Endothelial cell of umbilical vein (primary cell): Measurements from ENCODE around the gene TEX29. TPM values are rescaled to one million over a fixed set of nuclear protein-coding genes. Genes with fewer than 3 reads are reported as not detected.

ENCODE experiments used
- BruUV-seq: library from RNA; stranded (reverse); fragments of 400-500 nt; replicated peaks from 2 replicates; lab custom pipeline; 2021; lab: Mats Ljungman, UMichigan
- CTCF ChIA-PET: fragments of 300-600, 350-600 bp; sonication (Branson Sonifier 250); formaldehyde crosslinking; loops from one replicate; lab custom pipeline; 2021; ENCODE audit warnings: antibody characterized with exemption, inconsistent platforms; lab: Charles Lee
- POLR2A ChIA-PET: fragments of 300-600, 350-600 bp; sonication (Branson Sonifier 250); formaldehyde crosslinking; loops from one replicate; lab custom pipeline; 2021; ENCODE audit warnings: antibody characterized with exemption, inconsistent platforms; lab: Charles Lee
- DNase-seq: peaks from one replicate; pipeline ENCODE4 v3.0.0-alpha.2; 2011; ENCODE audit warnings: low read depth, low spot score
- FAIRE-seq: peaks from 2 replicates; lab custom pipeline; 2011; peaks lifted over from hg19 to GRCh38; lab: Jason Lieb, UNC
- H2AFZ ChIP-seq: 2 replicates; pipeline ENCODE4 v1.6.0; 2012; ENCODE audit warnings: low read depth, low read length, control low read depth, inconsistent platforms
- H3K27ac ChIP-seq: 2 replicates; pipeline ENCODE4 v1.5.1; 2011; ENCODE audit warnings: low read depth, mild to moderate bottlenecking, control low read depth, low read length, moderate library complexity; ENCODE audit not compliant: insufficient read depth
- H3K27me3 ChIP-seq, 2 experiments: 2 replicates each; pipeline versions ENCODE4 v1.6.0 to v1.6.1; 2011; ENCODE audit warnings: low read length in 2 of 2, mixed read lengths in 1 of 2; ENCODE audit not compliant: control insufficient read depth in 2 of 2, insufficient read depth in 2 of 2
- H3K36me3 ChIP-seq, 2 experiments: 2 replicates in 1 of 2; 3 replicates in 1 of 2; pipeline ENCODE4 v1.5.1; 2011; ENCODE audit warnings: low read length in 2 of 2, mild to moderate bottlenecking in 1 of 2, moderate library complexity in 1 of 2; ENCODE audit not compliant: control insufficient read depth in 2 of 2, insufficient read depth in 2 of 2; ENCODE audit errors: extremely low read depth in 1 of 2
- H3K4me1 ChIP-seq: 3 replicates; pipeline ENCODE4 v1.5.1; 2011; ENCODE audit warnings: mild to moderate bottlenecking, low read length; ENCODE audit not compliant: control insufficient read depth, insufficient read depth; ENCODE audit errors: extremely low read depth
- H3K4me2 ChIP-seq: 2 replicates; pipeline ENCODE4 v1.6.1; 2011; ENCODE audit warnings: low read length, control low read depth, mixed read lengths; ENCODE audit not compliant: insufficient read depth
- H3K4me3 ChIP-seq, 3 experiments: fragments of 200-600 bp in 1 of 3; sonication (generic), shearing (Covaris generic) in 1 of 3; replicated peaks in 1 of 3; 2 replicates each; pipeline ENCODE4 v1.5.1; 2011 to 2016; ENCODE audit warnings: control low read depth in 3 of 3, low read length in 3 of 3, mild to moderate bottlenecking in 2 of 3, inconsistent platforms in 1 of 3, low read depth in 1 of 3, moderate library complexity in 1 of 3; ENCODE audit not compliant: insufficient read depth in 1 of 3
- H3K79me2 ChIP-seq: 2 replicates; pipeline ENCODE4 v1.6.0; 2012; ENCODE audit warnings: low read length, inconsistent platforms; ENCODE audit not compliant: control insufficient read depth, insufficient read depth
- H3K9ac ChIP-seq: replicated peaks from 2 replicates; pipeline ENCODE3; 2011; ENCODE audit warnings: low read length, control low read depth; ENCODE audit not compliant: insufficient read depth; ENCODE audit errors: extremely low read depth
- H3K9me1 ChIP-seq: replicated peaks from 3 replicates; pipeline ENCODE4 v1.6.0; 2011; ENCODE audit warnings: mild to moderate bottlenecking, low read length; ENCODE audit not compliant: control insufficient read depth, insufficient read depth; ENCODE audit errors: extremely low read depth
- H3K9me3 ChIP-seq: replicated peaks from 2 replicates; pipeline ENCODE4 v1.5.1; 2012; ENCODE audit warnings: low read length, inconsistent platforms; ENCODE audit not compliant: control insufficient read depth, insufficient read depth
- H4K20me1 ChIP-seq: replicated peaks from 2 replicates; pipeline ENCODE3; 2011; ENCODE audit warnings: mild to moderate bottlenecking, low read length; ENCODE audit not compliant: control insufficient read depth, insufficient read depth; ENCODE audit errors: extremely low read depth
- EZH2 ChIP-seq: IDR thresholded peaks from 2 replicates; pipeline ENCODE4 v1.6.1; 2012; ENCODE audit warnings: borderline replicate concordance, low read depth, mild to moderate bottlenecking, moderate library complexity, low read length, inconsistent platforms; ENCODE audit not compliant: severe bottlenecking
- FOS ChIP-seq: IDR thresholded peaks from 2 replicates; pipeline ENCODE4 v1.6.1; 2011; ENCODE audit warnings: mild to moderate bottlenecking, low read length, moderate library complexity, borderline replicate concordance; ENCODE audit not compliant: insufficient read depth
- GATA2 ChIP-seq: IDR thresholded peaks from 2 replicates; pipeline ENCODE4 v1.7.0; 2011; ENCODE audit warnings: low read depth, mild to moderate bottlenecking, moderate library complexity, mixed read lengths, low read length; ENCODE audit not compliant: insufficient read length, insufficient read depth
- JUN ChIP-seq: IDR thresholded peaks from 2 replicates; pipeline ENCODE4 v1.6.1; 2011; ENCODE audit warnings: borderline replicate concordance, low read depth; ENCODE audit not compliant: insufficient read length, insufficient read depth
- MYC ChIP-seq: IDR thresholded peaks from one replicate; pipeline ENCODE4 v1.6.1; 2011; ENCODE audit warnings: mild to moderate bottlenecking, low read depth, low read length
- POLR2A ChIP-seq: IDR thresholded peaks from 2 replicates; pipeline ENCODE4 v1.6.1; 2012; ENCODE audit warnings: low read depth, mild to moderate bottlenecking, control low read depth, low read length
- POLR2AphosphoS5 ChIP-seq: IDR thresholded peaks from 2 replicates; pipeline ENCODE4 v1.6.1; 2012; ENCODE audit warnings: low read depth, mild to moderate bottlenecking, control low read depth, low read length, moderate library complexity; ENCODE audit not compliant: insufficient read depth
- dilution Hi-C: fragments of 300-500 bp; cut with MboI; formaldehyde crosslinking; loops from one replicate; pipeline ENCODE4 v1.15.0; 2019; ENCODE audit warnings: low sequenced_read_pairs; ENCODE audit not compliant: extremely low pct_ligation_motif_present
- intact Hi-C: fragments of 100-400 bp; cut with micrococcal nuclease; formaldehyde crosslinking; loops from one replicate; pipeline ENCODE4 v1.10.0; 2022
- polyA plus RNA-seq, 4 experiments: library from polyadenylated mRNA; depleted of rRNA in 3 of 4; stranded (reverse) in 3 of 4; unstranded in 1 of 4; fragments of >200 nt; gene quantifications; 2 replicates each; pipeline versions ENCODE4 v1.2.1 to v1.2.3, GENCODE V29; 2011 to 2012; ENCODE audit warnings: missing spikeins in 1 of 4
- total RNA-seq: library from RNA; stranded (reverse); gene quantifications from 2 replicates; pipeline ENCODE4 v1.2.3, GENCODE V29; 2021
- TF ChIP-seq, protein P1 (sequence below), 2 donors: IDR thresholded peaks; 1 replicate in 1 of 2; 2 replicates in 1 of 2; pipeline ENCODE4 v1.5.1; 2011; ENCODE audit warnings: low read length in 2 of 2, mild to moderate bottlenecking in 2 of 2, moderate library complexity in 2 of 2, control low read depth in 1 of 2, inconsistent platforms in 1 of 2, low read depth in 1 of 2; ENCODE audit not compliant: insufficient read depth in 1 of 2; ENCODE audit errors: extremely low read depth in 1 of 2
- TF ChIP-seq, protein P2 (sequence below): IDR thresholded peaks from 2 replicates; pipeline ENCODE4 v1.6.1; 2011; ENCODE audit not compliant: insufficient read depth, insufficient read length

Gene TEX29
- total and polyA plus RNA-seq, 2 donors (not counting 3 experiments of a cell fraction or from before 2014, with no cell fraction given), result 0.44 TPM; not detected in 1

DNA sequence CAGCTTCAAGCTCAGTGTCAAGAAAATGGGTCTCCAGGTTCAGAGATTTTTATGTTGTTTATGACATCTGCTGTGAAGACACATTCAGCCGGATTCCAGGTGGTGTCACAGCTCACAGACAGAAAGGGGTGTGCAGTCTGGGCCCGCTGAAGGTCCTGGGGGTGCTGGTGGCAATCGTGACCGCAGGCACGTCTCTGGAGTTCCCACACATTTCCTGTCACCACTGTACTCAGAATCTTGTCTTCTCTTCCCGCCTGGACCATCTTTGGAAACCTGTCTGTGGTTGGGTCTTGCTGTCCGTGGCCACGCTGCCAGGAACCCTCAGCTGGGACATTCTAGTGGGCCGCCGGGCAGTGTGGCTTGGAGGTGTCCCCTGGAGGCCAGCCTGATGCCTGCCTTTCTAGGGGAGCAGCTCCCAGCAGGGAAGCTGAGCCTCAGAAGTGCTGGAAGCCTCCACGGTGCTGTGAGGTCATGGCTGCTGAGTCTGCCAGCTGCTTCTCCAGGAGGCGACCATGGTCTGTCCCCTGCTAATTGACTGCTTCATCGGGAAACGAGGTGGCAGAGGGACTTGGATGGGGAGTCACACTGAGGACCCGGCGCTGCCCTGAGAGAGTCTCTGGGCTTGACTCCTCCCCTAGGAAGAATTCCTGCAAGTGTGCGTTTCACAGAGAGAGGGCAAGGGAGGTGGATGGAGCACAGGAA lies 3.7 kb downstream of the TEX29 start:
- H3K9me3 ChIP-seq, result no peaks in the 10 kb centered on the region
- H3K36me3 ChIP-seq, result no peaks in the 10 kb centered on the region
- H3K9ac ChIP-seq, result no peak overlapping the region
- H3K4me3 ChIP-seq, result no peak overlapping the region
- no TSS peak for BruUV-seq
- intact Hi-C loops, result no loop called here
- H3K4me1 ChIP-seq, result no peaks in the 10 kb centered on the region
- dilution Hi-C loops, result no loop called here
- H3K27ac ChIP-seq, result no peak overlapping the region
- ChIA-PET CTCF (no interaction called here), POLR2A (no interaction called here)
- no peaks in the 10 kb centered on the region for H4K20me1 ChIP-seq
- DNase-seq (no peak), FAIRE-seq (no peak)
- no peak for TF ChIP-seq POLR2A
- no peak for TF ChIP-seq EZH2
- TF ChIP-seq, protein P1, sequence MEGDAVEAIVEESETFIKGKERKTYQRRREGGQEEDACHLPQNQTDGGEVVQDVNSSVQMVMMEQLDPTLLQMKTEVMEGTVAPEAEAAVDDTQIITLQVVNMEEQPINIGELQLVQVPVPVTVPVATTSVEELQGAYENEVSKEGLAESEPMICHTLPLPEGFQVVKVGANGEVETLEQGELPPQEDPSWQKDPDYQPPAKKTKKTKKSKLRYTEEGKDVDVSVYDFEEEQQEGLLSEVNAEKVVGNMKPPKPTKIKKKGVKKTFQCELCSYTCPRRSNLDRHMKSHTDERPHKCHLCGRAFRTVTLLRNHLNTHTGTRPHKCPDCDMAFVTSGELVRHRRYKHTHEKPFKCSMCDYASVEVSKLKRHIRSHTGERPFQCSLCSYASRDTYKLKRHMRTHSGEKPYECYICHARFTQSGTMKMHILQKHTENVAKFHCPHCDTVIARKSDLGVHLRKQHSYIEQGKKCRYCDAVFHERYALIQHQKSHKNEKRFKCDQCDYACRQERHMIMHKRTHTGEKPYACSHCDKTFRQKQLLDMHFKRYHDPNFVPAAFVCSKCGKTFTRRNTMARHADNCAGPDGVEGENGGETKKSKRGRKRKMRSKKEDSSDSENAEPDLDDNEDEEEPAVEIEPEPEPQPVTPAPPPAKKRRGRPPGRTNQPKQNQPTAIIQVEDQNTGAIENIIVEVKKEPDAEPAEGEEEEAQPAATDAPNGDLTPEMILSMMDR (IDR thresholded peaks at IDR 0.05; ENCODE audit: extremely low read depth in 1 of 2, insufficient read depth in 1 of 2, low read depth in 1 of 2, low read length in 2 of 2), result no peak
- no peak for TF ChIP-seq FOS
- TF ChIP-seq JUN, result no peak
- no peak for TF ChIP-seq MYC
- TF ChIP-seq POLR2AphosphoS5, result no peak
- no peak for TF ChIP-seq GATA2
- TF ChIP-seq, protein P2, sequence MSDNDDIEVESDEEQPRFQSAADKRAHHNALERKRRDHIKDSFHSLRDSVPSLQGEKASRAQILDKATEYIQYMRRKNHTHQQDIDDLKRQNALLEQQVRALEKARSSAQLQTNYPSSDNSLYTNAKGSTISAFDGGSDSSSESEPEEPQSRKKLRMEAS, result no peak
- H3K27me3 ChIP-seq, result no peaks in the 10 kb centered on the region
- H2AFZ ChIP-seq, result no peak overlapping the region
- no peak overlapping the region for H3K4me2 ChIP-seq
- H3K79me2 ChIP-seq, result no peaks in the 10 kb centered on the region
- H3K9me1 ChIP-seq, result no peaks in the 10 kb centered on the region
